Glutamatergic neuron (in vitro differentiated cells): ENCODE results near the gene KCNH1. TPM values are rescaled to one million over a fixed set of nuclear protein-coding genes. Genes with fewer than 3 reads are reported as not detected.
A peak's percentile ranks its signal among the peaks of the same experiment; 100 is the strongest.
"Not testable (repeated sequence)": the region's sequence is repeated elsewhere in the genome, so short reads cannot be mapped to it uniquely, and the experiment has no call there.

Experiments
- DNase-seq: peaks from one replicate; pipeline ENCODE4 v3.0.0; 2022
- H3K27ac Mint-ChIP-seq: one replicate; pipeline ENCODE4 v1.8.0; 2020; ENCODE audit warnings: mild to moderate bottlenecking, mixed read lengths, inconsistent platforms; ENCODE audit not compliant: unreplicated experiment
- H3K27me3 Mint-ChIP-seq: one replicate; pipeline ENCODE4 v1.8.0; 2020; ENCODE audit warnings: mild to moderate bottlenecking, moderate library complexity, mixed read lengths, inconsistent platforms; ENCODE audit not compliant: unreplicated experiment
- H3K36me3 Mint-ChIP-seq: one replicate; pipeline ENCODE4 v1.8.0; 2020; ENCODE audit warnings: mild to moderate bottlenecking, mixed read lengths, inconsistent platforms; ENCODE audit not compliant: unreplicated experiment
- H3K4me1 Mint-ChIP-seq: one replicate; pipeline ENCODE4 v1.8.0; 2020; ENCODE audit warnings: mild to moderate bottlenecking, low read depth, mixed read lengths, inconsistent platforms; ENCODE audit not compliant: unreplicated experiment
- H3K4me3 Mint-ChIP-seq: one replicate; pipeline ENCODE4 v1.8.0; 2020; ENCODE audit warnings: mild to moderate bottlenecking, mixed read lengths, inconsistent platforms; ENCODE audit not compliant: unreplicated experiment
- H3K9me3 Mint-ChIP-seq: one replicate; pipeline ENCODE4 v1.8.0; 2020; ENCODE audit warnings: mild to moderate bottlenecking, moderate library complexity, mixed read lengths, inconsistent platforms; ENCODE audit not compliant: unreplicated experiment
- CTCF ChIP-seq: fragments of 200-600 bp; sonication (generic); IDR thresholded peaks from one replicate; pipeline ENCODE4 v1.5.0; 2021; ENCODE audit not compliant: partially characterized antibody, unreplicated experiment
- total RNA-seq: library from RNA; stranded (reverse); fragmentation: NEBNext Ultra II Directional; extraction: Animal tissue kit (Norgen Biotek cat#: 25700); gene quantifications from one replicate; pipeline ENCODE4 v1.2.1, GENCODE V29; 2021; ENCODE audit not compliant: unreplicated experiment

KCNH1 gene
- total RNA-seq, 1 donor from 2014 or later = 7.8 TPM

DNA sequence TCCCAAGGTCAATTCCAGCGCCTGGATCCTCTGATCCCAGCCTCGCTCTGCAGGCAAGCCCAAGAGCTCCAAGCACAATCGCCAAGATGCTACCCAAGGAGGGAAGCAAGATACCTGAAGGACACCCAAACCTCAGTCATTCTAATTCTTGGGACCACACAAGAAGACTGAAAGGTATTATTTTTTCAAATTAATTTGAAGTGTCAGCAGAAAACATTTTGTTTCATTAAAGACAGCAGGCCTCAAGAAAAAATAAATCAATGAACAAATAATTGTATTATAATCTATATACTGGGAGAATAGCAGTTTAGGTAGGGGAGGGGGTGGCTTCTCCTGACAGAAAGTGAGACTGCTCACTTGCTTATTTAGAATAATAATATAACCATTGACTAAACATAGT lies 457.4 kb downstream of the KCNH1 start:
- peaks cover 3% of the 10 kb centered on the region for H3K27me3 Mint-ChIP-seq
- H3K27ac Mint-ChIP-seq = no peak overlapping the region
- H3K4me1 Mint-ChIP-seq = peaks cover 3% of the 10 kb centered on the region
- peaks cover 16% of the 10 kb centered on the region for H3K36me3 Mint-ChIP-seq
- peaks cover 7% of the 10 kb centered on the region for H3K9me3 Mint-ChIP-seq
- no peak for TF ChIP-seq CTCF
- no peak overlapping the region for H3K4me3 Mint-ChIP-seq
- no peak for DNase-seq

DNA sequence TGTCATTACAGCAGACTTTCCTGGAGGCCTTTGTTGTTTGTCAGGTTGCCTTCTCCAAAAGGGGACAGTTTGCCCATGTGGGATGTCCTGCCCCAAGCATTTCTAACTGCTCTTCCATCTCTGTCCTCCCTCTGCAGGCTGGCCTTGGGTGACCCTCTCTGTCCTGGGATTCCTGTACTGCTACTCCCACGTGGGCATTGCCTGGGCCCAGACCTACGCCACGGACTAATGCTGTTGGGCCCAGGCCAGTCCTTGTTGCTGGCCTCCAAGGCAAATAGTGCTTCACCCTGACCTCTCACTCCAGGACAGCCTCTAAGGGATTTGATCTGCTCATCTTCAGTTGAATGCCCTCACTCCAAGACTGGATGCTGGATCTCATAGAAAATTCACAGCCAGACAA lies 459.8 kb downstream of the KCNH1 start:
- H3K4me1 Mint-ChIP-seq = peaks cover 3% of the 10 kb centered on the region

DNA sequence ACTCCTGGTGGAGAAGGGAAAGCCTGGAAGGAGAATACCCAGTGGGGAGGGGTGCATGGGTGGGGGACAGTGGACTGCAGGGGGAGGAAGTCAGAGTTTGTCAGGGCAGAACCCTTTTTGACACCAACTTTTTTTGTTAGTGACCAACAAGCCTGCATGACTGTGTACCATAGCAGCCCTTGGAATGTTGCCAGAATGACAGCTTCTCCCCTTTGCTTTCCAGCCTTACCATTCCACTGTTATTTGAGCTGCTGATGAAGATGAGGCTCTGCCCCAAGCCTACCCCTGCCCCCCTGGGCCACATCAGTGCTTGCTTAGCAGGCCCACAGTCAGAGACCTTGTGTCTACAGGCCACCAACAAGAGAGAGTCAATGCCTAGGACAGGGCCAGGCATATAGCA lies 464.0 kb downstream of the KCNH1 start:
- peaks cover 4% of the 10 kb centered on the region for H3K27me3 Mint-ChIP-seq
- peaks cover 8% of the 10 kb centered on the region for H3K36me3 Mint-ChIP-seq
- no peak for TF ChIP-seq CTCF
- no peak for DNase-seq
- peaks cover 8% of the 10 kb centered on the region for H3K4me1 Mint-ChIP-seq
- H3K27ac Mint-ChIP-seq = no peak overlapping the region
- no peak overlapping the region for H3K4me3 Mint-ChIP-seq
- peaks cover 6% of the 10 kb centered on the region for H3K9me3 Mint-ChIP-seq

More for the DNA sequence above, 459.8 kb downstream of the KCNH1 start:
- no peak overlapping the region for H3K27ac Mint-ChIP-seq
- no peak for DNase-seq
- no peak for TF ChIP-seq CTCF
- H3K4me3 Mint-ChIP-seq = no peak overlapping the region
- peaks cover 16% of the 10 kb centered on the region for H3K36me3 Mint-ChIP-seq
- H3K27me3 Mint-ChIP-seq = peaks cover 3% of the 10 kb centered on the region
- H3K9me3 Mint-ChIP-seq = peaks cover 6% of the 10 kb centered on the region

GRCh38 chr1:210663730-210664573 lies 470.0 kb downstream of the KCNH1 start:
- Mint-ChIP-seq H3K27ac (no peak overlapping the region), H3K36me3 (peaks cover 9% of the 10 kb centered on the region), H3K4me3 (no peak overlapping the region), H3K9me3 (peaks cover 2% of the 10 kb centered on the region), H3K27me3 (peaks cover 4% of the 10 kb centered on the region), H3K4me1 (peaks cover 14% of the 10 kb centered on the region)
- DNase-seq = no peak
- no peak for TF ChIP-seq CTCF

DNA sequence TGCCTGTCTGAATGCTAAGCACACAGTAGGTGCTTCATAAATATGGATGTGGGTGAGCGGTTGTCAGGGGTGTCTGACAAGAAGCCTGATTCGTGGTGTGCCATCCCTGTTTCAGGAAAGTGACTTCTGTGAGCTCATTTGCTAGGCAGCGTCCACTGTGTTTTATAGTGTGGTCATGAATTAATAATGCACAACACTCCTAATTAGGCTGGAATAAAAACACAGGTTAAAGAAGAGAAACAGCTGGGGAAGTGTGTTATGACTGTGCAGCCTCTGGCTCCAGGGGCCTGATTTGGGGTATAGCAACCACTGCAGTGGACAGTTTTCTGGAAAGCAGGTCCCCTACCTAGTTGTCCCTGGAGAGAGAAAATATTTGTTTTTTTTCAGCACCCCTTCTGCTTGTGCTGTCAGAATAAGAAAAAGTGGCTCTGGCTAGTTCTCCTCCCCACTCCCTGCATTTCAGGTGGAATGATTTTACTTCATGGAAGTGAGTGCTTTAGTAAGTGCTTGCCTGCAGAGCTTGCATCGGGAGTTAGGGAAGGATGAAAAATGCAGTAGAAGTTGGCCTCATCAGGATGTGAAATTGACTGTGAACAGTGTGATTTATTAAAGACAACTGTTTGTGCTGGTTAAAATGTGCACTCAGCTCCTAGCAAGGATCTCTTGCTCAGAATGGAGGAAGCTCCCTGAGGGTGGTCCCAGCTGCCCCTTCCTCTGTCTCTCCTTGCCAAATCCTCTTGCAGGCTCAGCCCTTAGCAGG lies 471.5 kb downstream of the KCNH1 start:
- DNase-seq = no peak
- Mint-ChIP-seq H3K27ac (peak overlapping the region; percentile 17), H3K4me1 (peaks cover 14% of the 10 kb centered on the region), H3K9me3 (peaks cover 4% of the 10 kb centered on the region), H3K36me3 (peaks cover 15% of the 10 kb centered on the region), H3K27me3 (peaks cover 4% of the 10 kb centered on the region), H3K4me3 (no peak overlapping the region)
- no peak for TF ChIP-seq CTCF

GRCh38 chr1:210661520-210661919 lies 472.4 kb downstream of the KCNH1 start:
- H3K27me3 Mint-ChIP-seq, H3K4me3 Mint-ChIP-seq, H3K27ac Mint-ChIP-seq, H3K9me3 Mint-ChIP-seq, DNase-seq: not testable (repeated sequence)
- Mint-ChIP-seq H3K36me3 (peaks cover 15% of the 10 kb centered on the region), H3K4me1 (peaks cover 14% of the 10 kb centered on the region)
